DND-41 (cell line): ENCODE results near the gene U2AF2.

ENCODE experiments used
- ATAC-seq: fragments of 200-7000 bp; cut with Tn5 transposase; 3 replicates; pipeline ENCODE4 v1.9.1; 2021; ENCODE audit warnings: low read depth; ENCODE audit not compliant: insufficient read depth
- DNase-seq: peaks from one replicate; pipeline ENCODE4 v3.0.0-alpha.2; 2020
- H2AFZ ChIP-seq: 2 replicates; pipeline ENCODE4 v1.6.0; 2012; ENCODE audit warnings: low read depth, low read length
- H3K27ac ChIP-seq: 2 replicates; pipeline ENCODE4 v1.5.1; 2012; ENCODE audit warnings: low read length, inconsistent platforms
- H3K27me3 ChIP-seq: fragments of 200-600 bp; sonication (generic); 2 replicates; pipeline ENCODE4 v1.6.0; 2012; ENCODE audit warnings: low read length, mild to moderate bottlenecking, inconsistent platforms; ENCODE audit not compliant: insufficient read depth, poor library complexity
- H3K36me3 ChIP-seq: 2 replicates; pipeline ENCODE4 v1.5.1; 2012; ENCODE audit warnings: low read length, inconsistent platforms; ENCODE audit not compliant: insufficient read depth
- H3K4me1 ChIP-seq: 2 replicates; pipeline ENCODE4 v1.5.1; 2012; ENCODE audit warnings: mild to moderate bottlenecking, low read length; ENCODE audit not compliant: insufficient read depth
- H3K4me2 ChIP-seq: 2 replicates; pipeline ENCODE4 v1.6.0; 2012; ENCODE audit warnings: mild to moderate bottlenecking, moderate library complexity, low read length, inconsistent platforms; ENCODE audit not compliant: insufficient read depth
- H3K4me3 ChIP-seq, 2 experiments: fragments of 200-600 bp in 1 of 2; shearing (Covaris generic) in 1 of 2; 2 replicates each; pipeline ENCODE4 v1.5.1; 2012 to 2016; ENCODE audit warnings: inconsistent platforms in 2 of 2, low read length in 2 of 2, mild to moderate bottlenecking in 2 of 2, low read depth in 1 of 2, moderate library complexity in 1 of 2
- H3K79me2 ChIP-seq: 2 replicates; pipeline ENCODE4 v1.6.0; 2012; ENCODE audit warnings: low read length, inconsistent platforms; ENCODE audit not compliant: insufficient read depth
- H3K9ac ChIP-seq: 2 replicates; pipeline ENCODE4 v1.6.0; 2012; ENCODE audit warnings: low read depth, mild to moderate bottlenecking, inconsistent platforms, low read length, moderate library complexity
- H3K9me3 ChIP-seq: 2 replicates; pipeline ENCODE4 v1.5.1; 2012; ENCODE audit warnings: low read length, moderate library complexity, mild to moderate bottlenecking, inconsistent platforms; ENCODE audit not compliant: insufficient read depth, severe bottlenecking
- H4K20me1 ChIP-seq: 2 replicates; pipeline ENCODE4 v1.6.0; 2012; ENCODE audit warnings: low read length; ENCODE audit not compliant: insufficient read depth
- EZH2 ChIP-seq: IDR thresholded peaks from 3 replicates; pipeline ENCODE4 v1.6.1; 2012; ENCODE audit warnings: borderline replicate concordance, low read depth, mild to moderate bottlenecking, moderate library complexity, low read length, inconsistent platforms; ENCODE audit not compliant: severe bottlenecking
- TF ChIP-seq, protein P1 (sequence below): IDR thresholded peaks from 2 replicates; pipeline ENCODE4 v1.5.1; 2012; ENCODE audit warnings: borderline replicate concordance, low read length, moderate library complexity, mild to moderate bottlenecking; ENCODE audit not compliant: poor library complexity, severe bottlenecking; ENCODE audit errors: extremely low read depth

U2AF2 gene

DNA sequence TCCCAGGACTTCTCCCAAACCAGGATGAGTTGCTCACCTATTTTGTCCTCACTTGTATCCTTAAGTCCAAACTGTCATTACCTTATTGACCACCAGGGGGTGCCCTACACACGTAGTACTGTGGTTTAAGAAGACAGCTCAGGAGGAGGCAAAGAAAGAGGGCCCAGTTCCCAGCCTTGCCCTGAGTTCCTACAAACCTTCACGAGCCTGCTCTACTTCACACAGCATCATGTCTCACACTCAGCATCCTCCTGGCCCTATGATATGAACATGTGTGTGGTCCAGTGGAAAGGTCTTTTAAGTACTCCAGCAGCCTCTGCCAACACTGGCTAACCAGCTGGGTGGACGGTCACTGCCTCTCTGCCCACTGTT, 22.4 kb upstream of the U2AF2 start:
- Histone ChIP-seq H3K27ac (peak overlapping the region; percentile 56; the same call in 1 of the 2 replicates), H3K9ac (no peak overlapping the region), H3K27me3 (no peaks in the 10 kb centered on the region), H2AFZ (peak overlapping the region; percentile 84), H3K4me3 (no peak overlapping the region), H3K4me2 (no peak overlapping the region), H3K4me1 (peaks cover 36% of the 10 kb centered on the region), H3K9me3 (no peaks in the 10 kb centered on the region), H3K36me3 (no peaks in the 10 kb centered on the region; the same call in 1 of the 2 replicates), H4K20me1 (peaks cover 15% of the 10 kb centered on the region), H3K79me2 (peaks cover 31% of the 10 kb centered on the region)
- DNase-seq: peak; percentile 91
- TF ChIP-seq EZH2: no peak
- TF ChIP-seq, protein P1, sequence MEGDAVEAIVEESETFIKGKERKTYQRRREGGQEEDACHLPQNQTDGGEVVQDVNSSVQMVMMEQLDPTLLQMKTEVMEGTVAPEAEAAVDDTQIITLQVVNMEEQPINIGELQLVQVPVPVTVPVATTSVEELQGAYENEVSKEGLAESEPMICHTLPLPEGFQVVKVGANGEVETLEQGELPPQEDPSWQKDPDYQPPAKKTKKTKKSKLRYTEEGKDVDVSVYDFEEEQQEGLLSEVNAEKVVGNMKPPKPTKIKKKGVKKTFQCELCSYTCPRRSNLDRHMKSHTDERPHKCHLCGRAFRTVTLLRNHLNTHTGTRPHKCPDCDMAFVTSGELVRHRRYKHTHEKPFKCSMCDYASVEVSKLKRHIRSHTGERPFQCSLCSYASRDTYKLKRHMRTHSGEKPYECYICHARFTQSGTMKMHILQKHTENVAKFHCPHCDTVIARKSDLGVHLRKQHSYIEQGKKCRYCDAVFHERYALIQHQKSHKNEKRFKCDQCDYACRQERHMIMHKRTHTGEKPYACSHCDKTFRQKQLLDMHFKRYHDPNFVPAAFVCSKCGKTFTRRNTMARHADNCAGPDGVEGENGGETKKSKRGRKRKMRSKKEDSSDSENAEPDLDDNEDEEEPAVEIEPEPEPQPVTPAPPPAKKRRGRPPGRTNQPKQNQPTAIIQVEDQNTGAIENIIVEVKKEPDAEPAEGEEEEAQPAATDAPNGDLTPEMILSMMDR: peak; percentile 95
- peak; percentile 67 for ATAC-seq

DNA sequence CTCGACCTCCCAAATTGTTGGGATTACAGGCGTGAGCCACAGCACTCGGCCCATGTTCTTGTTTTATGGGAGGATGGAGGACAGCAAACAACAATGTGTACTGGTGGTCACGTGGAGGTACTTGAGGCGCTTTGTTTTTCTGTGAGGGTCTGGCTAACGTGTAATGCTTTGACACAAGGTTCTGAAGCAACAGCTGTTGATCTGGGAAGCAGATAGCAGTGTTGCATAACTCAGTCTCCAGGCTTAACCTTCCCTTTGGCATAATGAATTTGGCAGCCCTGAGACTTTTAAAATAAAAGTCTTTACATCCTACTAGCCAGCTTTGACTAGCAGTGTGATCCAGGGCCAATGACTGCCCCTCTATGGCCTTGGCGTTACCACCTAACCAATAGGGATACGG, 21.0 kb upstream of the U2AF2 start:
- H3K9ac ChIP-seq: peak overlapping the region; percentile 89
- H3K4me2 ChIP-seq: peak overlapping the region; percentile 94
- H3K27me3 ChIP-seq: no peaks in the 10 kb centered on the region
- H2AFZ ChIP-seq: peak overlapping the region; percentile 84
- H3K4me3 ChIP-seq: peak overlapping the region in 1 of 2 experiments; percentile 87; a peak in 2 of 4 replicates
- H3K79me2 ChIP-seq: peaks cover 44% of the 10 kb centered on the region
- no peak for DNase-seq
- no peaks in the 10 kb centered on the region for H3K9me3 ChIP-seq
- TF ChIP-seq, protein P1: no peak
- no peak for TF ChIP-seq EZH2
- ATAC-seq: no peak
- H3K27ac ChIP-seq: peak overlapping the region; percentile 91
- H3K4me1 ChIP-seq: peaks cover 50% of the 10 kb centered on the region
- peaks cover 3% of the 10 kb centered on the region for H3K36me3 ChIP-seq
- H4K20me1 ChIP-seq: peaks cover 15% of the 10 kb centered on the region

GRCh38 chr19:55635334-55635717, 19.5 kb upstream of the U2AF2 start:
- H4K20me1 ChIP-seq: peaks cover 15% of the 10 kb centered on the region

More at GRCh38 chr19:55635334-55635717, 19.5 kb upstream of the U2AF2 start:
- Histone ChIP-seq H3K4me1 (peaks cover 61% of the 10 kb centered on the region), H3K79me2 (peaks cover 50% of the 10 kb centered on the region), H3K4me3 (peak overlapping the region; percentile 87 to 94), H3K9me3 (no peaks in the 10 kb centered on the region), H2AFZ (peak overlapping the region; percentile 84), H3K4me2 (peak overlapping the region; percentile 94), H3K27ac (peak overlapping the region; percentile 91), H3K9ac (peak overlapping the region; percentile 89), H3K27me3 (no peaks in the 10 kb centered on the region), H3K36me3 (peaks cover 3% of the 10 kb centered on the region)
- DNase-seq: no peak
- ATAC-seq: no peak
- TF ChIP-seq, protein P1: no peak
- TF ChIP-seq EZH2: no peak
